HCT116 (cell line): ENCODE results near the gene KIF3C. TPM values are rescaled to one million over a fixed set of nuclear protein-coding genes. Genes with fewer than 3 reads are reported as not detected.

Source experiments
- ATAC-seq: fragments of 200-7000 bp; cut with Tn5 transposase; 2 replicates; pipeline ENCODE4 v1.9.1; 2020; ENCODE audit warnings: mild to moderate bottlenecking, moderate library complexity
- BruUV-seq: library from RNA; stranded (reverse); fragments of 400-500 nt; replicated peaks from 2 replicates; lab custom pipeline; 2021; lab: Mats Ljungman, UMichigan
- CTCF ChIA-PET: fragments of 300-600 bp; sonication (Branson Sonifier 250); formaldehyde crosslinking; loops from one replicate; lab custom pipeline; 2021; ENCODE audit warnings: antibody characterized with exemption; lab: Charles Lee
- POLR2A ChIA-PET: fragments of 300-600, 350-600 bp; sonication (Branson Sonifier 250); formaldehyde crosslinking; loops from one replicate; lab custom pipeline; 2021; ENCODE audit warnings: antibody characterized with exemption; lab: Charles Lee
- RAD21 ChIA-PET, 2 experiments: fragments of 300-600 bp; sonication (Branson Sonifier 250); formaldehyde crosslinking; loops; one replicate each; lab custom pipeline; 2023; ENCODE audit warnings: low total read pairs in 2 of 2; ENCODE audit not compliant: uncharacterized antibody in 2 of 2, unreplicated experiment in 2 of 2, low non-redundant PET in 1 of 2; lab: Charles Lee
- DNase-seq: peaks from one replicate; pipeline ENCODE4 v3.0.0-alpha.2; 2010; ENCODE audit warnings: low read depth, low spot score
- H2AFZ ChIP-seq: fragments of 200-600 bp; shearing (Covaris generic), sonication (generic); 2 replicates; pipeline ENCODE4 v1.6.1; 2017; ENCODE audit warnings: low read depth, mixed run types, mixed read lengths, antibody characterized with exemption, low read length; ENCODE audit not compliant: poor library complexity, severe bottlenecking
- H3K27ac ChIP-seq: 2 replicates; pipeline ENCODE4 v1.5.1; 2012; ENCODE audit warnings: low read depth, low read length
- H3K27me3 ChIP-seq: fragments of 200-600 bp; sonication (generic); 2 replicates; pipeline ENCODE4 v1.6.1; 2016; ENCODE audit warnings: mixed run types, low read length, mixed read lengths; ENCODE audit not compliant: insufficient read depth
- H3K36me3 ChIP-seq, 2 experiments: fragments of 200-500 bp in 1 of 2; fragments of 200-600 bp in 1 of 2; sonication (Bioruptor generic) in 1 of 2; sonication (generic) in 1 of 2; 2 replicates each; pipeline versions ENCODE4 v1.5.1 to v1.6.1; 2014 to 2016; ENCODE audit warnings: low read length in 2 of 2, inconsistent platforms in 1 of 2, mixed read lengths in 1 of 2, mixed run types in 1 of 2; ENCODE audit not compliant: insufficient read depth in 2 of 2, control insufficient read depth in 1 of 2
- H3K4me1 ChIP-seq, 2 experiments: fragments of 200-600 bp in 1 of 2; sonication (generic) in 1 of 2; 2 replicates each; pipeline versions ENCODE4 v1.5.1 to v1.6.1; 2012 to 2017; ENCODE audit warnings: low read length in 2 of 2, inconsistent platforms in 1 of 2, mild to moderate bottlenecking in 1 of 2, mixed read lengths in 1 of 2, mixed run types in 1 of 2, moderate library complexity in 1 of 2; ENCODE audit not compliant: insufficient read depth in 2 of 2, control insufficient read depth in 1 of 2
- H3K4me2 ChIP-seq: fragments of 200-600 bp; sonication (generic); 2 replicates; pipeline ENCODE4 v1.6.1; 2017; ENCODE audit warnings: mixed run types, low read length, mixed read lengths
- H3K4me3 ChIP-seq, 2 experiments: fragments of 200-600 bp in 1 of 2; sonication (generic) in 1 of 2; replicated peaks in 1 of 2; 2 replicates each; pipeline ENCODE4 v1.5.1; 2011 to 2016; ENCODE audit warnings: low read length in 2 of 2, control low read depth in 1 of 2, low read depth in 1 of 2, mild to moderate bottlenecking in 1 of 2, mixed read lengths in 1 of 2, mixed run types in 1 of 2
- H3K79me2 ChIP-seq: fragments of 200-600 bp; sonication (generic); 2 replicates; pipeline ENCODE4 v1.6.1; 2017; ENCODE audit warnings: mild to moderate bottlenecking, mixed run types, low read length, moderate library complexity, mixed read lengths; ENCODE audit not compliant: insufficient read depth
- H3K9ac ChIP-seq: fragments of 200-600 bp; sonication (generic); 2 replicates; pipeline ENCODE4 v1.6.1; 2016; ENCODE audit warnings: low read length, mixed read lengths
- H3K9me2 ChIP-seq: fragments of 200-600 bp; sonication (generic), shearing (Covaris generic); 2 replicates; pipeline ENCODE4 v1.6.1; 2017; ENCODE audit warnings: mixed run types, mild to moderate bottlenecking, moderate library complexity; ENCODE audit not compliant: insufficient read depth
- H3K9me3 ChIP-seq, 2 experiments: fragments of 200-500 bp in 1 of 2; fragments of 200-600 bp in 1 of 2; sonication (Bioruptor generic) in 1 of 2; sonication (generic) in 1 of 2; 2 replicates each; pipeline ENCODE4 v1.6.1; 2014 to 2017; ENCODE audit warnings: low read length in 2 of 2, mixed read lengths in 2 of 2, inconsistent platforms in 1 of 2, low read depth in 1 of 2, mild to moderate bottlenecking in 1 of 2, mixed run types in 1 of 2, moderate library complexity in 1 of 2; ENCODE audit not compliant: control insufficient read depth in 1 of 2, insufficient read depth in 1 of 2
- H4K20me1 ChIP-seq: fragments of 200-600 bp; sonication (generic), shearing (Covaris generic); 2 replicates; pipeline ENCODE4 v1.6.1; 2017; ENCODE audit warnings: mixed run types, mild to moderate bottlenecking, moderate library complexity; ENCODE audit not compliant: insufficient read depth
- CBX3 ChIP-seq: IDR thresholded peaks from 2 replicates; pipeline ENCODE4 v1.6.1; 2012; ENCODE audit warnings: low read depth
- EGR1 ChIP-seq: IDR thresholded peaks from 2 replicates; pipeline ENCODE4 v1.6.1; 2012; ENCODE audit warnings: low read depth
- EZH2 ChIP-seq: fragments of 200-600 bp; sonication (generic); IDR thresholded peaks from 2 replicates; pipeline ENCODE4 v1.6.1; 2017; ENCODE audit warnings: antibody characterized with exemption, mixed run types
- FOSL1 ChIP-seq: IDR thresholded peaks from 2 replicates; pipeline ENCODE4 v1.6.1; 2012; ENCODE audit warnings: low read depth
- POLR2AphosphoS5 ChIP-seq: IDR thresholded peaks from 2 replicates; pipeline ENCODE4 v1.6.1; 2011; ENCODE audit warnings: mild to moderate bottlenecking, low read depth, low read length, moderate library complexity
- RAD21 ChIP-seq: IDR thresholded peaks from 2 replicates; pipeline ENCODE4 v1.6.1; 2012; ENCODE audit warnings: low read depth, mild to moderate bottlenecking
- SIN3A ChIP-seq: IDR thresholded peaks from 2 replicates; pipeline ENCODE4 v1.6.1; 2012; ENCODE audit warnings: low read depth
- SRF ChIP-seq: IDR thresholded peaks from 2 replicates; pipeline ENCODE4 v1.6.1; 2012; ENCODE audit warnings: low read depth
- TCF7L2 ChIP-seq: IDR thresholded peaks from 2 replicates; pipeline ENCODE4 v1.7.0; 2011; ENCODE audit warnings: borderline replicate concordance, inconsistent platforms; ENCODE audit not compliant: insufficient read depth, insufficient read length; ENCODE audit errors: extremely low read depth
- YY1 ChIP-seq: IDR thresholded peaks from 2 replicates; pipeline ENCODE4 v1.6.1; 2011; ENCODE audit warnings: low read length, low read depth, moderate library complexity, mild to moderate bottlenecking; ENCODE audit not compliant: insufficient replicate concordance; ENCODE audit errors: extremely low read depth
- ZFX ChIP-seq: fragments of 450-650 bp; IDR thresholded peaks from 2 replicates; pipeline ENCODE4 v1.6.1; 2017
- ZNF274 ChIP-seq: fragments of 200-500 bp; sonication (Bioruptor generic); IDR thresholded peaks from 2 replicates; pipeline ENCODE4 v1.6.1; 2014; ENCODE audit warnings: mild to moderate bottlenecking, low read depth, low read length, inconsistent platforms
- intact Hi-C: fragments of 100-400 bp; cut with micrococcal nuclease; formaldehyde crosslinking; loops from 2 replicates; pipeline ENCODE4 v1.10.0; 2022
- total RNA-seq: library from RNA; stranded (reverse); gene quantifications from one replicate; pipeline ENCODE4 v1.2.1, GENCODE V29; 2021; ENCODE audit not compliant: unreplicated experiment
- TF ChIP-seq, protein P1 (sequence below): IDR thresholded peaks from 2 replicates; pipeline ENCODE4 v1.6.1; 2012
- TF ChIP-seq, protein P2 (sequence below), 3 experiments: fragments of 200-600 bp in 1 of 3; sonication (generic) in 1 of 3; IDR thresholded peaks in 2 of 3; conservative IDR thresholded peaks in 1 of 3; 2 replicates each; pipeline ENCODE4 v1.5.1; 2012 to 2017; ENCODE audit warnings: low read depth in 2 of 3, low read length in 2 of 3, antibody characterized with exemption in 1 of 3, borderline replicate concordance in 1 of 3, control low read depth in 1 of 3, mild to moderate bottlenecking in 1 of 3, mixed read lengths in 1 of 3, mixed run types in 1 of 3, moderate library complexity in 1 of 3; ENCODE audit not compliant: insufficient read depth in 1 of 3
- TF ChIP-seq, protein P3 (sequence below): IDR thresholded peaks from 2 replicates; pipeline ENCODE4 v1.6.1; 2011; ENCODE audit warnings: mild to moderate bottlenecking, low read length, moderate library complexity; ENCODE audit not compliant: insufficient replicate concordance; ENCODE audit errors: extremely low read depth
- TF ChIP-seq, protein P4 (sequence below): IDR thresholded peaks from 2 replicates; pipeline ENCODE4 v1.6.1; 2012
- TF ChIP-seq, protein P5 (sequence below): IDR thresholded peaks from 2 replicates; pipeline ENCODE4 v1.6.1; 2012; ENCODE audit warnings: low read depth

KIF3C gene
- total RNA-seq, 1 experiment from 2014 or later: 5.4 TPM

DNA sequence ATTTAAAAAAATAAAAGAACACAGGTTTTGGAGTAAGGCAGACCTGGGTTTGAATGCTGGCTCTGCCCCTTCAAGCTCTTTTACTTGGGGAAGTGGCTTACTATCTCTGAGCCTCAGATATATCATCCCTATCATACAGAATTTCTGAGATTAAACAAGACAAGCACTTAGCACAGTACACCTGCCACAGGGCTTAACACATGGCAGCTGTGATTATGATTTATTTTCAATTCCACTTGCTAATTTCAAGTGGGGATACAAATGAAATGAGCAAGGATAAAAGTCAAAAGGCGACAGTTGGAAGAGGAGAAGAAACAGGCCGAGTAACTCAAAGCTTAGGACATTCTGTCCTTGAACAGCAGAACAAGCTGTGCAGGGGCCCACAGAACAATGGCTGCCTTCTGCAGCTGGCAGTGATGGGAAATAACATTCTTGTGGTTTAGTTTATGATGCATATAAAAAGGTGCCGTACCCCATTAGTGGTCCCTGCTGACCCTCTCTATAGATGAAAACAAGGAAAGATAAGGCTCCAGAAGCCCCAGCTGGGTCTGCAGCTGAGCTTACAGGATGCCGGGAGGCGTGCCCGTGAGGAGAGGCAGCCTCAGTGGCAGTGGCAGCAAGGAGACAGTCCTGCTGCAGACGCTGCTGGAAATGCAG, 45.3 kb downstream of the KIF3C start:
- ChIA-PET CTCF (no interaction called here), POLR2A (no interaction called here), RAD21 (no interaction called here)
- intact Hi-C loops: no loop called here
- H3K27me3 ChIP-seq: no peaks in the 10 kb centered on the region
- DNase-seq (no peak), ATAC-seq (no peak)
- H3K79me2 ChIP-seq: no peaks in the 10 kb centered on the region
- TF ChIP-seq RAD21 (no peak), EGR1 (no peak), EZH2 (no peak), TCF7L2 (no peak), SIN3A (no peak), ZFX (no peak), YY1 (no peak), SRF (no peak), POLR2AphosphoS5 (no peak), ZNF274 (no peak), CBX3 (no peak), FOSL1 (no peak)
- TF ChIP-seq, protein P1, sequence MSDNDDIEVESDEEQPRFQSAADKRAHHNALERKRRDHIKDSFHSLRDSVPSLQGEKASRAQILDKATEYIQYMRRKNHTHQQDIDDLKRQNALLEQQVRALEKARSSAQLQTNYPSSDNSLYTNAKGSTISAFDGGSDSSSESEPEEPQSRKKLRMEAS: no peak
- TF ChIP-seq, protein P2, sequence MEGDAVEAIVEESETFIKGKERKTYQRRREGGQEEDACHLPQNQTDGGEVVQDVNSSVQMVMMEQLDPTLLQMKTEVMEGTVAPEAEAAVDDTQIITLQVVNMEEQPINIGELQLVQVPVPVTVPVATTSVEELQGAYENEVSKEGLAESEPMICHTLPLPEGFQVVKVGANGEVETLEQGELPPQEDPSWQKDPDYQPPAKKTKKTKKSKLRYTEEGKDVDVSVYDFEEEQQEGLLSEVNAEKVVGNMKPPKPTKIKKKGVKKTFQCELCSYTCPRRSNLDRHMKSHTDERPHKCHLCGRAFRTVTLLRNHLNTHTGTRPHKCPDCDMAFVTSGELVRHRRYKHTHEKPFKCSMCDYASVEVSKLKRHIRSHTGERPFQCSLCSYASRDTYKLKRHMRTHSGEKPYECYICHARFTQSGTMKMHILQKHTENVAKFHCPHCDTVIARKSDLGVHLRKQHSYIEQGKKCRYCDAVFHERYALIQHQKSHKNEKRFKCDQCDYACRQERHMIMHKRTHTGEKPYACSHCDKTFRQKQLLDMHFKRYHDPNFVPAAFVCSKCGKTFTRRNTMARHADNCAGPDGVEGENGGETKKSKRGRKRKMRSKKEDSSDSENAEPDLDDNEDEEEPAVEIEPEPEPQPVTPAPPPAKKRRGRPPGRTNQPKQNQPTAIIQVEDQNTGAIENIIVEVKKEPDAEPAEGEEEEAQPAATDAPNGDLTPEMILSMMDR (IDR thresholded peaks at IDR 0.05 in 2 of 3, conservative IDR thresholded peaks at IDR 0.05 in 1 of 3; ENCODE audit: borderline replicate concordance in 1 of 3, insufficient read depth in 1 of 3, low read depth in 2 of 3, low read length in 2 of 3): no peak
- TF ChIP-seq, protein P3, sequence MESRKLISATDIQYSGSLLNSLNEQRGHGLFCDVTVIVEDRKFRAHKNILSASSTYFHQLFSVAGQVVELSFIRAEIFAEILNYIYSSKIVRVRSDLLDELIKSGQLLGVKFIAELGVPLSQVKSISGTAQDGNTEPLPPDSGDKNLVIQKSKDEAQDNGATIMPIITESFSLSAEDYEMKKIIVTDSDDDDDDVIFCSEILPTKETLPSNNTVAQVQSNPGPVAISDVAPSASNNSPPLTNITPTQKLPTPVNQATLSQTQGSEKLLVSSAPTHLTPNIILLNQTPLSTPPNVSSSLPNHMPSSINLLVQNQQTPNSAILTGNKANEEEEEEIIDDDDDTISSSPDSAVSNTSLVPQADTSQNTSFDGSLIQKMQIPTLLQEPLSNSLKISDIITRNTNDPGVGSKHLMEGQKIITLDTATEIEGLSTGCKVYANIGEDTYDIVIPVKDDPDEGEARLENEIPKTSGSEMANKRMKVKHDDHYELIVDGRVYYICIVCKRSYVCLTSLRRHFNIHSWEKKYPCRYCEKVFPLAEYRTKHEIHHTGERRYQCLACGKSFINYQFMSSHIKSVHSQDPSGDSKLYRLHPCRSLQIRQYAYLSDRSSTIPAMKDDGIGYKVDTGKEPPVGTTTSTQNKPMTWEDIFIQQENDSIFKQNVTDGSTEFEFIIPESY: no peak
- TF ChIP-seq, protein P4, sequence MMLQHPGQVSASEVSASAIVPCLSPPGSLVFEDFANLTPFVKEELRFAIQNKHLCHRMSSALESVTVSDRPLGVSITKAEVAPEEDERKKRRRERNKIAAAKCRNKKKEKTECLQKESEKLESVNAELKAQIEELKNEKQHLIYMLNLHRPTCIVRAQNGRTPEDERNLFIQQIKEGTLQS: no peak
- TF ChIP-seq, protein P5, sequence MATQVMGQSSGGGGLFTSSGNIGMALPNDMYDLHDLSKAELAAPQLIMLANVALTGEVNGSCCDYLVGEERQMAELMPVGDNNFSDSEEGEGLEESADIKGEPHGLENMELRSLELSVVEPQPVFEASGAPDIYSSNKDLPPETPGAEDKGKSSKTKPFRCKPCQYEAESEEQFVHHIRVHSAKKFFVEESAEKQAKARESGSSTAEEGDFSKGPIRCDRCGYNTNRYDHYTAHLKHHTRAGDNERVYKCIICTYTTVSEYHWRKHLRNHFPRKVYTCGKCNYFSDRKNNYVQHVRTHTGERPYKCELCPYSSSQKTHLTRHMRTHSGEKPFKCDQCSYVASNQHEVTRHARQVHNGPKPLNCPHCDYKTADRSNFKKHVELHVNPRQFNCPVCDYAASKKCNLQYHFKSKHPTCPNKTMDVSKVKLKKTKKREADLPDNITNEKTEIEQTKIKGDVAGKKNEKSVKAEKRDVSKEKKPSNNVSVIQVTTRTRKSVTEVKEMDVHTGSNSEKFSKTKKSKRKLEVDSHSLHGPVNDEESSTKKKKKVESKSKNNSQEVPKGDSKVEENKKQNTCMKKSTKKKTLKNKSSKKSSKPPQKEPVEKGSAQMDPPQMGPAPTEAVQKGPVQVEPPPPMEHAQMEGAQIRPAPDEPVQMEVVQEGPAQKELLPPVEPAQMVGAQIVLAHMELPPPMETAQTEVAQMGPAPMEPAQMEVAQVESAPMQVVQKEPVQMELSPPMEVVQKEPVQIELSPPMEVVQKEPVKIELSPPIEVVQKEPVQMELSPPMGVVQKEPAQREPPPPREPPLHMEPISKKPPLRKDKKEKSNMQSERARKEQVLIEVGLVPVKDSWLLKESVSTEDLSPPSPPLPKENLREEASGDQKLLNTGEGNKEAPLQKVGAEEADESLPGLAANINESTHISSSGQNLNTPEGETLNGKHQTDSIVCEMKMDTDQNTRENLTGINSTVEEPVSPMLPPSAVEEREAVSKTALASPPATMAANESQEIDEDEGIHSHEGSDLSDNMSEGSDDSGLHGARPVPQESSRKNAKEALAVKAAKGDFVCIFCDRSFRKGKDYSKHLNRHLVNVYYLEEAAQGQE: no peak
- H3K27ac ChIP-seq: no peak overlapping the region
- H3K9me2 ChIP-seq: no peaks in the 10 kb centered on the region
- H3K4me2 ChIP-seq: no peak overlapping the region
- BruUV-seq: no TSS peak
- no peaks in the 10 kb centered on the region for H3K9me3 ChIP-seq
- H3K9ac ChIP-seq: no peak overlapping the region
- no peak overlapping the region for H3K4me3 ChIP-seq
- peaks cover 0 to 3% of the 10 kb centered on the region in 2 experiments; a peak in 1 of 4 replicates for H3K4me1 ChIP-seq
- H3K36me3 ChIP-seq: no peaks in the 10 kb centered on the region
- H2AFZ ChIP-seq: no peak overlapping the region
- H4K20me1 ChIP-seq: no peaks in the 10 kb centered on the region
